ENCODE measurements around the gene TTC13. TPM values are rescaled to one million over a fixed set of nuclear protein-coding genes. Genes with fewer than 3 reads are reported as not detected.

Gene TTC13
- total RNA-seq, 1 donor from 2014 or later, result 8.5 TPM

- H3K4me3 ChIP-seq (ENCODE audit: low read depth, low read length), result no peak overlapping the region
- no peak for TF ChIP-seq CTCF (conservative IDR thresholded peaks at IDR 0.05; ENCODE audit: low read depth, low read length)
- no peak for DNase-seq (ENCODE audit: low read depth)
These were observed 42.2 kb upstream of the TTC13 start for GRCh38 chr1:231020816-231021215.

- TF ChIP-seq CTCF (conservative IDR thresholded peaks at IDR 0.05; ENCODE audit: low read depth, low read length), result no peak
- no peak overlapping the region for H3K4me3 ChIP-seq (ENCODE audit: low read depth, low read length)
- DNase-seq (ENCODE audit: low read depth), result no peak
These were observed 41.5 kb upstream of the TTC13 start for GRCh38 chr1:231020139-231020601.

- no peak for TF ChIP-seq CTCF (conservative IDR thresholded peaks at IDR 0.05; ENCODE audit: low read depth, low read length)
- no peak for DNase-seq (ENCODE audit: low read depth)
- H3K4me3 ChIP-seq (ENCODE audit: low read depth, low read length), result no peak overlapping the region
These were observed 41.0 kb upstream of the TTC13 start for GRCh38 chr1:231019711-231020110.

- TF ChIP-seq CTCF (conservative IDR thresholded peaks at IDR 0.05; ENCODE audit: low read depth, low read length), result no peak
- DNase-seq (ENCODE audit: low read depth), result no peak
These were observed 38.3 kb upstream of the TTC13 start for GRCh38 chr1:231016966-231017365.

GRCh38 chr1:231016234-231016633 is 37.6 kb upstream of the TTC13 start:
- DNase-seq (ENCODE audit: low read depth), result no peak
- H3K4me3 ChIP-seq (ENCODE audit: low read depth, low read length), result no peak overlapping the region
- TF ChIP-seq CTCF (conservative IDR thresholded peaks at IDR 0.05; ENCODE audit: low read depth, low read length), result no peak

More at GRCh38 chr1:231016966-231017365, 38.3 kb upstream of the TTC13 start:
- no peak overlapping the region for H3K4me3 ChIP-seq (ENCODE audit: low read depth, low read length)

GRCh38 chr1:231013391-231014015 is 34.8 kb upstream of the TTC13 start:
- no peak for DNase-seq (ENCODE audit: low read depth)
- TF ChIP-seq CTCF (conservative IDR thresholded peaks at IDR 0.05; ENCODE audit: low read depth, low read length), result no peak

GRCh38 chr1:231011963-231012362 is 33.3 kb upstream of the TTC13 start:
- H3K4me3 ChIP-seq (ENCODE audit: low read depth, low read length), result no peak overlapping the region
- no peak for TF ChIP-seq CTCF (conservative IDR thresholded peaks at IDR 0.05; ENCODE audit: low read depth, low read length)
- no peak for DNase-seq (ENCODE audit: low read depth)

More at GRCh38 chr1:231013391-231014015, 34.8 kb upstream of the TTC13 start:
- H3K4me3 ChIP-seq (ENCODE audit: low read depth, low read length), result no peak overlapping the region
